HG03575 (cell line): ENCODE results near the gene MARCHF6.
"Not testable (repeated sequence)": the region's sequence is repeated elsewhere in the genome, so short reads cannot be mapped to it uniquely, and the experiment has no call there.

ENCODE experiments used
- ATAC-seq: cut with Tn5 transposase; IDR thresholded peaks from one replicate; pipeline ENCODE4 v1.9.1; 2021; ENCODE audit not compliant: unreplicated experiment, insufficient number of reproducible peaks, low FRiP score; ENCODE audit errors: extremely low read depth

The MARCHF6 gene

GRCh38 chr5:10344461-10345106 lies 8.9 kb upstream of the MARCHF6 start:
- not testable (repeated sequence) for ATAC-seq

- no peak for ATAC-seq
These were observed 5.2 kb upstream of the MARCHF6 start for GRCh38 chr5:10348258-10348657.

GRCh38 chr5:10351199-10351905 lies 2.1 kb upstream of the MARCHF6 start:
- ATAC-seq: no peak

- no peak for ATAC-seq
These were observed 1.6 kb upstream of the MARCHF6 start for GRCh38 chr5:10351919-10352318.

GRCh38 chr5:10352430-10353240 lies 860 bp upstream of the MARCHF6 start:
- peak; percentile 14 for ATAC-seq

- ATAC-seq: no peak
These were observed 765 bp downstream of the MARCHF6 start for GRCh38 chr5:10354048-10354872.

- ATAC-seq: no peak
These were observed 1.8 kb downstream of the MARCHF6 start for GRCh38 chr5:10355071-10355889.

- ATAC-seq: no peak
These were observed 5.5 kb downstream of the MARCHF6 start for GRCh38 chr5:10358999-10359398.

GRCh38 chr5:10360686-10361085 lies 7.2 kb downstream of the MARCHF6 start:
- ATAC-seq: no peak

GRCh38 chr5:10363519-10364185 lies 10.2 kb downstream of the MARCHF6 start:
- no peak for ATAC-seq

GRCh38 chr5:10364186-10364689 lies 10.7 kb downstream of the MARCHF6 start:
- no peak for ATAC-seq

- no peak for ATAC-seq
These were observed 12.3 kb downstream of the MARCHF6 start for GRCh38 chr5:10365782-10366181.

- ATAC-seq: no peak
These were observed 13.1 kb downstream of the MARCHF6 start for GRCh38 chr5:10366310-10367272.

- ATAC-seq: no peak
These were observed 14.1 kb downstream of the MARCHF6 start for GRCh38 chr5:10367579-10367978.

GRCh38 chr5:10370931-10371330 lies 17.4 kb downstream of the MARCHF6 start:
- ATAC-seq: no peak

GRCh38 chr5:10371369-10371768 lies 17.9 kb downstream of the MARCHF6 start:
- ATAC-seq: not testable (repeated sequence)
